Measurements from ENCODE around the gene TUSC2.

DNA sequence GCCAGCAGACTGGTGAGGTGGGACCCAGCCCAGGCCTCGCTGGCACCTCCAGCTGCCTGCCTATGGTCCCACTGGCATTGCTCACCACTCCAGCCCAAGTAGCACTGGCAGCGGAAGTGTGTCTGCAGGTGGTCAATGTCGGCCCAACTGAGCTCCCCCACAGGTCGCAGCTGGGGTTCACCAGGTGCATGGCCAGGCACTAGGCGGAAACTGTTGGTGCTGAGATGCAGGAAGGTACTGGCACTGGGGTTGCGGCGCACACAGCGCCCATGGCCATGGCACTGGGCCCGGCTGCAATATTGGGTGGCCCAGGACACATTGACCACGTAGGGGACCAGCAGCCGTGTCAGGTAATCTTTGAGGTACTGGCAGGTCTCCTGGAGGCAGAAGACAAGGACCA is 9.9 kb downstream of the TUSC2 start:
- TF ChIP-seq ISL1 (CRISPR knock-in tag; IDR thresholded peaks at IDR 0.05) (no peak), ZNF565 (CRISPR knock-in tag; conservative IDR thresholded peaks at IDR 0.05; ENCODE audit: low read depth) (no peak), ZFP3 (CRISPR knock-in tag; IDR thresholded peaks at IDR 0.05) (no peak), RARB (CRISPR knock-in tag; IDR thresholded peaks at IDR 0.05) (no peak), TCF4 (CRISPR knock-in tag; IDR thresholded peaks at IDR 0.05; ENCODE audit: borderline replicate concordance) (no peak), PPARA (CRISPR knock-in tag; IDR thresholded peaks at IDR 0.05; ENCODE audit: borderline replicate concordance) (no peak), ARNTL (CRISPR knock-in tag; IDR thresholded peaks at IDR 0.05; ENCODE audit: borderline replicate concordance, low read depth) (no peak), CSDC2 (CRISPR knock-in tag; IDR thresholded peaks at IDR 0.05) (no peak), GLIS3 (CRISPR knock-in tag; IDR thresholded peaks at IDR 0.05) (no peak), TOX (CRISPR knock-in tag; IDR thresholded peaks at IDR 0.05; ENCODE audit: borderline replicate concordance) (no peak)
- TF ChIP-seq, protein P1, sequence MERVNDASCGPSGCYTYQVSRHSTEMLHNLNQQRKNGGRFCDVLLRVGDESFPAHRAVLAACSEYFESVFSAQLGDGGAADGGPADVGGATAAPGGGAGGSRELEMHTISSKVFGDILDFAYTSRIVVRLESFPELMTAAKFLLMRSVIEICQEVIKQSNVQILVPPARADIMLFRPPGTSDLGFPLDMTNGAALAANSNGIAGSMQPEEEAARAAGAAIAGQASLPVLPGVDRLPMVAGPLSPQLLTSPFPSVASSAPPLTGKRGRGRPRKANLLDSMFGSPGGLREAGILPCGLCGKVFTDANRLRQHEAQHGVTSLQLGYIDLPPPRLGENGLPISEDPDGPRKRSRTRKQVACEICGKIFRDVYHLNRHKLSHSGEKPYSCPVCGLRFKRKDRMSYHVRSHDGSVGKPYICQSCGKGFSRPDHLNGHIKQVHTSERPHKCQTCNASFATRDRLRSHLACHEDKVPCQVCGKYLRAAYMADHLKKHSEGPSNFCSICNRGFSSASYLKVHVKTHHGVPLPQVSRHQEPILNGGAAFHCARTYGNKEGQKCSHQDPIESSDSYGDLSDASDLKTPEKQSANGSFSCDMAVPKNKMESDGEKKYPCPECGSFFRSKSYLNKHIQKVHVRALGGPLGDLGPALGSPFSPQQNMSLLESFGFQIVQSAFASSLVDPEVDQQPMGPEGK (CRISPR knock-in tag; IDR thresholded peaks at IDR 0.05; ENCODE audit: borderline replicate concordance): no peak
- TF ChIP-seq, protein P2, sequence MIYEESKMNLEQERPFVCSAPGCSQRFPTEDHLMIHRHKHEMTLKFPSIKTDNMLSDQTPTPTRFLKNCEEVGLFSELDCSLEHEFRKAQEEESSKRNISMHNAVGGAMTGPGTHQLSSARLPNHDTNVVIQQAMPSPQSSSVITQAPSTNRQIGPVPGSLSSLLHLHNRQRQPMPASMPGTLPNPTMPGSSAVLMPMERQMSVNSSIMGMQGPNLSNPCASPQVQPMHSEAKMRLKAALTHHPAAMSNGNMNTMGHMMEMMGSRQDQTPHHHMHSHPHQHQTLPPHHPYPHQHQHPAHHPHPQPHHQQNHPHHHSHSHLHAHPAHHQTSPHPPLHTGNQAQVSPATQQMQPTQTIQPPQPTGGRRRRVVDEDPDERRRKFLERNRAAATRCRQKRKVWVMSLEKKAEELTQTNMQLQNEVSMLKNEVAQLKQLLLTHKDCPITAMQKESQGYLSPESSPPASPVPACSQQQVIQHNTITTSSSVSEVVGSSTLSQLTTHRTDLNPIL (CRISPR knock-in tag; IDR thresholded peaks at IDR 0.05; ENCODE audit: low read depth): no peak
- TF ChIP-seq, protein P3, sequence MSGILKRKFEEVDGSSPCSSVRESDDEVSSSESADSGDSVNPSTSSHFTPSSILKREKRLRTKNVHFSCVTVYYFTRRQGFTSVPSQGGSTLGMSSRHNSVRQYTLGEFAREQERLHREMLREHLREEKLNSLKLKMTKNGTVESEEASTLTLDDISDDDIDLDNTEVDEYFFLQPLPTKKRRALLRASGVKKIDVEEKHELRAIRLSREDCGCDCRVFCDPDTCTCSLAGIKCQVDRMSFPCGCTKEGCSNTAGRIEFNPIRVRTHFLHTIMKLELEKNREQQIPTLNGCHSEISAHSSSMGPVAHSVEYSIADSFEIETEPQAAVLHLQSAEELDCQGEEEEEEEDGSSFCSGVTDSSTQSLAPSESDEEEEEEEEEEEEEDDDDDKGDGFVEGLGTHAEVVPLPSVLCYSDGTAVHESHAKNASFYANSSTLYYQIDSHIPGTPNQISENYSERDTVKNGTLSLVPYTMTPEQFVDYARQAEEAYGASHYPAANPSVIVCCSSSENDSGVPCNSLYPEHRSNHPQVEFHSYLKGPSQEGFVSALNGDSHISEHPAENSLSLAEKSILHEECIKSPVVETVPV (CRISPR knock-in tag; IDR thresholded peaks at IDR 0.05): no peak
- TF ChIP-seq, protein P4, sequence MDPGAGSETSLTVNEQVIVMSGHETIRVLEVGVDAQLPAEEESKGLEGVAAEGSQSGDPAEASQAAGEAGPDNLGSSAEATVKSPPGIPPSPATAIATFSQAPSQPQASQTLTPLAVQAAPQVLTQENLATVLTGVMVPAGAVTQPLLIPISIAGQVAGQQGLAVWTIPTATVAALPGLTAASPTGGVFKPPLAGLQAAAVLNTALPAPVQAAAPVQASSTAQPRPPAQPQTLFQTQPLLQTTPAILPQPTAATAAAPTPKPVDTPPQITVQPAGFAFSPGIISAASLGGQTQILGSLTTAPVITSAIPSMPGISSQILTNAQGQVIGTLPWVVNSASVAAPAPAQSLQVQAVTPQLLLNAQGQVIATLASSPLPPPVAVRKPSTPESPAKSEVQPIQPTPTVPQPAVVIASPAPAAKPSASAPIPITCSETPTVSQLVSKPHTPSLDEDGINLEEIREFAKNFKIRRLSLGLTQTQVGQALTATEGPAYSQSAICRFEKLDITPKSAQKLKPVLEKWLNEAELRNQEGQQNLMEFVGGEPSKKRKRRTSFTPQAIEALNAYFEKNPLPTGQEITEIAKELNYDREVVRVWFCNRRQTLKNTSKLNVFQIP (CRISPR knock-in tag; IDR thresholded peaks at IDR 0.05; ENCODE audit: borderline replicate concordance, low read depth): no peak

Measured in SK-N-SH treated with all-trans-retinoic acid at 6 μM for 48 hours (cell line).